Naive B cell (primary cell): ENCODE data around the gene CAD. TPM values are rescaled to one million over a fixed set of nuclear protein-coding genes. Genes with fewer than 3 reads are reported as not detected.
A peak's percentile ranks its signal among the peaks of the same experiment; 100 is the strongest.

Experiments
- ATAC-seq, 2 donors: fragments of 150-1000 bp; cut with Tn5 transposase; 2 replicates each; pipeline ENCODE4 v1.10.0; 2021; ENCODE audit warnings: low read depth in 2 of 2, mild to moderate bottlenecking in 2 of 2, moderate library complexity in 2 of 2
- DNase-seq: peaks from one replicate; pipeline ENCODE4 v3.0.0; 2022
- H3K27ac Mint-ChIP-seq, 6 donors: one replicate each; pipeline ENCODE4 v1.8.0; 2020 to 2022; ENCODE audit warnings: mild to moderate bottlenecking in 6 of 6, mixed read lengths in 6 of 6, moderate library complexity in 5 of 6, inconsistent platforms in 2 of 6
- H3K27me3 Mint-ChIP-seq, 3 donors: one replicate each; pipeline ENCODE4 v1.8.0; 2021 to 2022; ENCODE audit warnings: mixed read lengths in 3 of 3, mild to moderate bottlenecking in 1 of 3
- H3K36me3 Mint-ChIP-seq, 2 donors: one replicate each; pipeline ENCODE4 v1.8.0; 2020 to 2022; ENCODE audit warnings: mixed read lengths in 2 of 2, inconsistent platforms in 1 of 2, mild to moderate bottlenecking in 1 of 2
- H3K4me1 Mint-ChIP-seq, 3 donors: one replicate each; pipeline ENCODE4 v1.8.0; 2020 to 2022; ENCODE audit warnings: mixed read lengths in 3 of 3, inconsistent platforms in 1 of 3, mild to moderate bottlenecking in 1 of 3, moderate library complexity in 1 of 3
- H3K4me3 Mint-ChIP-seq, 8 donors: one replicate each; pipeline ENCODE4 v1.8.0; 2020 to 2022; ENCODE audit warnings: mild to moderate bottlenecking in 8 of 8, mixed read lengths in 8 of 8, moderate library complexity in 8 of 8, inconsistent platforms in 2 of 8
- H3K9me3 Mint-ChIP-seq, 7 donors: one replicate each; pipeline ENCODE4 v1.8.0; 2020 to 2022; ENCODE audit warnings: mixed read lengths in 7 of 7, mild to moderate bottlenecking in 5 of 7, inconsistent platforms in 2 of 7, moderate library complexity in 1 of 7
- polyA plus RNA-seq, 6 donors: library from polyadenylated mRNA; unstranded; fragments of 300-500 nt; fragmentation: Illumina TruSeq; gene quantifications; one replicate each; pipeline ENCODE4 v1.2.3, GENCODE V29; 2021; ENCODE audit warnings: low read depth in 6 of 6

Gene CAD
- polyA plus RNA-seq, 6 donors from 2014 or later: 5.4 to 20.7 (median 14.0) TPM

- ATAC-seq (no peak), DNase-seq (no peak)
- peaks cover 27 to 37% (median 31%) of the 10 kb centered on the region in 3 donors for H3K4me1 Mint-ChIP-seq
- H3K36me3 Mint-ChIP-seq: peaks cover 10 to 25% of the 10 kb centered on the region in 2 donors
- no peaks in the 10 kb centered on the region for H3K27me3 Mint-ChIP-seq
- peak overlapping the region in 2 of 8 donors; percentile 37 to 54 for H3K4me3 Mint-ChIP-seq
- H3K27ac Mint-ChIP-seq: no peak overlapping the region
- no peaks in the 10 kb centered on the region for H3K9me3 Mint-ChIP-seq
These were observed 4.0 kb downstream of the CAD start for GRCh38 chr2:27221166-27221565.

DNA sequence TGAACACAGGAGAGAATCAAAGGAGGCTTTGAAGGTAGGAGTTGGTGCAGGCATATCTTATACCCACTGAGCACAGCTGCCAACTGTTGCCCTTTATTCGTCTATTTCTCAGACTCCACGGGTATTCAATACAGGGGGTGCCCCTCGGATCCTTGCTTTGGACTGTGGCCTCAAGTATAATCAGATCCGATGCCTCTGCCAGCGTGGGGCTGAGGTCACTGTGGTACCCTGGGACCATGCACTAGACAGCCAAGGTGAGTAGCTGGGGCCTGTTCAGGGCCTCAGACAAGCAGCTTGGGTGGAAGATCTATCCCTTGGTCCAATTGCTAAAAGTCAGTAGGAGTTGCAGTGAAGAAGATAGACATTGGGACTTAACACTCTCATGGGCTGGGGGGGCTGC lies 5.2 kb downstream of the CAD start:
- Mint-ChIP-seq H3K27me3 (no peaks in the 10 kb centered on the region), H3K9me3 (no peaks in the 10 kb centered on the region), H3K4me1 (peaks cover 16 to 27% (median 20%) of the 10 kb centered on the region in 3 donors), H3K27ac (no peak overlapping the region), H3K36me3 (peaks cover 15 to 32% of the 10 kb centered on the region in 2 donors), H3K4me3 (no peak overlapping the region)
- no peak for ATAC-seq
- DNase-seq: no peak

- Mint-ChIP-seq H3K9me3 (no peaks in the 10 kb centered on the region), H3K4me3 (no peak overlapping the region), H3K36me3 (peaks cover 22 to 32% of the 10 kb centered on the region in 2 donors), H3K27me3 (no peaks in the 10 kb centered on the region), H3K27ac (no peak overlapping the region), H3K4me1 (peaks cover 6 to 17% (median 10%) of the 10 kb centered on the region in 3 donors)
- DNase-seq (no peak), ATAC-seq (no peak)
These were observed 6.2 kb downstream of the CAD start for GRCh38 chr2:27223416-27223815.

- DNase-seq (no peak), ATAC-seq (no peak)
- no peaks in the 10 kb centered on the region for H3K9me3 Mint-ChIP-seq
- H3K4me3 Mint-ChIP-seq: no peak overlapping the region
- H3K4me1 Mint-ChIP-seq: peaks cover 0 to 13% (median 6%) of the 10 kb centered on the region in 3 donors
- no peaks in the 10 kb centered on the region for H3K27me3 Mint-ChIP-seq
- peaks cover 22 to 32% of the 10 kb centered on the region in 2 donors for H3K36me3 Mint-ChIP-seq
- H3K27ac Mint-ChIP-seq: peak overlapping the region in 1 of 6 donors; percentile 54
These were observed 8.4 kb downstream of the CAD start for GRCh38 chr2:27225526-27225925.

DNA sequence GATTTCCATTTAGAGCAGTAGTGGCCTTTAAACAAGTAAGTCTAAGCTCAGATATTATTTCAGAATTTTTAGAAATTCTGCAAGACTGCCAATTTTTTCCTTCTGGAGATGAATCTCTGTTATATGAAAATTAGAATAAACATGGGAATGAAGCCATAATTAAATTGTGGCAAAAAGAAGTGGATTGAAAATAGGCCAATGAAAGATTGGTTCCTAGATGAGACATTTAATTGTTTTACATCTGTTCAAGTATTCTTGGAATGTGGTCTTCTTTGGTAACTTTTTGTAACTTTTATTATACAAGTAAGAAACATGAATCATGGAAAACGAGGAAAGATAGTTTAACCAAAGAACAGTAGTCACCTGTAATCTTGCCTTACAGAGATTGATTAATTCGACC lies 10.3 kb downstream of the CAD start:
- ATAC-seq: no peak
- DNase-seq: no peak
- H3K27ac Mint-ChIP-seq: no peak overlapping the region
- no peaks in the 10 kb centered on the region for H3K27me3 Mint-ChIP-seq
- no peaks in the 10 kb centered on the region for H3K9me3 Mint-ChIP-seq
- H3K4me1 Mint-ChIP-seq: peaks cover 4 to 6% (median 5%) of the 10 kb centered on the region in 3 donors
- H3K36me3 Mint-ChIP-seq: peaks cover 18 to 34% of the 10 kb centered on the region in 2 donors
- H3K4me3 Mint-ChIP-seq: no peak overlapping the region

DNA sequence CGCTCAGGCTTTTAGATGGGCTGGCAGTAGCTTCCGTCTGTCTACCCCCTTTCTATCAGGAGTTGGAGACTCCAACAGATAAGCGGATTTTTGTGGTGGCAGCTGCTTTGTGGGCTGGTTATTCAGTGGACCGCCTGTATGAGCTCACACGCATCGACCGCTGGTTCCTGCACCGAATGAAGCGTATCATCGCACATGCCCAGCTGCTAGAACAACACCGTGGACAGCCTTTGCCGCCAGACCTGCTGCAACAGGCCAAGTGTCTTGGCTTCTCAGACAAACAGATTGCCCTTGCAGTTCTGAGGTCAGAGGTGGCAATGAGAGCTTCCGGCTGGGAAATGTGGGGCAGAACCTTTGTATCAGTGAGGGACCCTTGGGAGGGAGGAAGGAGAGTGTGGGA lies 14.8 kb downstream of the CAD start:
- Mint-ChIP-seq H3K9me3 (no peaks in the 10 kb centered on the region), H3K4me3 (no peak overlapping the region), H3K27ac (no peak overlapping the region), H3K27me3 (no peaks in the 10 kb centered on the region), H3K36me3 (peaks cover 33 to 36% of the 10 kb centered on the region in 2 donors), H3K4me1 (peaks cover 0 to 6% (median 4%) of the 10 kb centered on the region in 3 donors)
- ATAC-seq: no peak
- no peak for DNase-seq

DNA sequence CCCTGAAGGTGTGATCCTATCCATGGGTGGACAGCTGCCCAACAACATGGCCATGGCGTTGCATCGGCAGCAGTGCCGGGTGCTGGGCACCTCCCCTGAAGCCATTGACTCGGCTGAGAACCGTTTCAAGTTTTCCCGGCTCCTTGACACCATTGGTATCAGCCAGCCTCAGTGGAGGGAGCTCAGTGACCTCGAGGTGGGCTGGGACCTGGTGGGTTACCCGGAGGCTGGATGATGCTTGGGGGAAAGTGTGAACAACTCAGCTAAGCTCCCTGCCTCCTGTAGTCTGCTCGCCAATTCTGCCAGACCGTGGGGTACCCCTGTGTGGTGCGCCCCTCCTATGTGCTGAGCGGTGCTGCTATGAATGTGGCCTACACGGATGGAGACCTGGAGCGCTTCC lies 16.2 kb downstream of the CAD start:
- ATAC-seq: no peak
- Mint-ChIP-seq H3K36me3 (peaks cover 28 to 47% of the 10 kb centered on the region in 2 donors), H3K9me3 (no peaks in the 10 kb centered on the region), H3K4me1 (peaks cover 1 to 6% (median 4%) of the 10 kb centered on the region in 3 donors), H3K4me3 (no peak overlapping the region), H3K27ac (no peak overlapping the region), H3K27me3 (no peaks in the 10 kb centered on the region)
- no peak for DNase-seq

GRCh38 chr2:27236136-27236535 lies 19.0 kb downstream of the CAD start:
- ATAC-seq: no peak
- Mint-ChIP-seq H3K36me3 (peaks cover 28 to 63% of the 10 kb centered on the region in 2 donors), H3K9me3 (no peaks in the 10 kb centered on the region), H3K27ac (peak overlapping the region in 2 of 6 donors; percentile 9 to 68), H3K4me1 (peaks cover 1 to 6% (median 4%) of the 10 kb centered on the region in 3 donors), H3K4me3 (no peak overlapping the region), H3K27me3 (no peaks in the 10 kb centered on the region)
- no peak for DNase-seq

- Mint-ChIP-seq H3K4me1 (peaks cover 1 to 4% (median 3%) of the 10 kb centered on the region in 3 donors), H3K4me3 (no peak overlapping the region), H3K27ac (peak overlapping the region in 1 of 6 donors; percentile 68), H3K9me3 (no peaks in the 10 kb centered on the region), H3K27me3 (no peaks in the 10 kb centered on the region), H3K36me3 (peaks cover 28 to 58% of the 10 kb centered on the region in 2 donors)
- no peak for DNase-seq
- no peak for ATAC-seq
These were observed 19.5 kb downstream of the CAD start for GRCh38 chr2:27236626-27237025.

- DNase-seq: no peak
- no peaks in the 10 kb centered on the region for H3K27me3 Mint-ChIP-seq
- H3K4me1 Mint-ChIP-seq: peaks cover 1 to 5% (median 3%) of the 10 kb centered on the region in 3 donors
- no peaks in the 10 kb centered on the region for H3K9me3 Mint-ChIP-seq
- no peak for ATAC-seq
- H3K36me3 Mint-ChIP-seq: peaks cover 27 to 57% of the 10 kb centered on the region in 2 donors
- no peak overlapping the region for H3K27ac Mint-ChIP-seq
- no peak overlapping the region for H3K4me3 Mint-ChIP-seq
These were observed 20.3 kb downstream of the CAD start for GRCh38 chr2:27237341-27237945.

DNA sequence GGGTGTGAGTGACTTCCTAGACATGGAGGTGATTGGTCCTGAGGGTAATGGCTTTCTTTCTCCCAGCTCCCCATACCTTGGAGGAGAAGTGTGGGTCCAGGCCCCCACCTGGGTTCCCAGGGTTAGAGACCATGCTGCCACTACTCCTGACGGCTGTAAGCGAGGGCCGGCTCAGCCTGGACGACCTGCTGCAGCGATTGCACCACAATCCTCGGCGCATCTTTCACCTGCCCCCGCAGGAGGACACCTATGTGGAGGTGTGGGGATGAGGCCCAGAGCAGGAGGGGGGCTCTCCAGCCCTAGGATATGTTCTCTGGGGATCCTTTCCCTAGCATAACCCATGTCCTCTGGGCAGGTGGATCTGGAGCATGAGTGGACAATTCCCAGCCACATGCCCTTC lies 21.8 kb downstream of the CAD start:
- Mint-ChIP-seq H3K27me3 (no peaks in the 10 kb centered on the region), H3K4me3 (no peak overlapping the region), H3K9me3 (no peaks in the 10 kb centered on the region), H3K36me3 (peaks cover 13 to 42% of the 10 kb centered on the region in 2 donors), H3K27ac (no peak overlapping the region), H3K4me1 (peaks cover 0 to 5% (median 1%) of the 10 kb centered on the region in 3 donors)
- no peak for ATAC-seq
- no peak for DNase-seq

DNA sequence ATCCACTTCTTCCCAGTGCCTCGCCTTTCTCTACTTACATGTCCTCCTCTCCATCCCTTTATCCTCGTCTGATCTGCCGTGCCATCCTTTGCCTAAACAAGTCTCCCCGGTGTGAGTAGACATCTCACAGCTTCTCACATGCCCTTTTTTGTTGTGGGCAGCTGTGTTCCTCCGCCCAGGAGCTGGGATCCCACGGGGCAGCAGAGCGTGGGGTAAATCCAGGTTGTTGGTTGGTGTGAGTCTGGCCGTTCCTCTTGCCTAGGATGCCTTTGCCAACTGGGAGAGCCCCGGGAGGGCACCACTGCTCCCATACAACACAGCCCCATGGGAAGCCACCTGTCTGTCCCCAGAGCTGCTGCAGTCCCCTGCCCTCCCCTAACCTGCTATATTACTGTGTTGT lies 23.2 kb downstream of the CAD start:
- Mint-ChIP-seq H3K9me3 (no peaks in the 10 kb centered on the region), H3K4me3 (no peak overlapping the region), H3K27ac (peak overlapping the region in 1 of 6 donors; percentile 85), H3K4me1 (peaks cover 0 to 5% (median 1%) of the 10 kb centered on the region in 3 donors), H3K36me3 (peaks cover 3 to 30% of the 10 kb centered on the region in 2 donors), H3K27me3 (no peaks in the 10 kb centered on the region)
- DNase-seq (no peak), ATAC-seq (no peak)

DNA sequence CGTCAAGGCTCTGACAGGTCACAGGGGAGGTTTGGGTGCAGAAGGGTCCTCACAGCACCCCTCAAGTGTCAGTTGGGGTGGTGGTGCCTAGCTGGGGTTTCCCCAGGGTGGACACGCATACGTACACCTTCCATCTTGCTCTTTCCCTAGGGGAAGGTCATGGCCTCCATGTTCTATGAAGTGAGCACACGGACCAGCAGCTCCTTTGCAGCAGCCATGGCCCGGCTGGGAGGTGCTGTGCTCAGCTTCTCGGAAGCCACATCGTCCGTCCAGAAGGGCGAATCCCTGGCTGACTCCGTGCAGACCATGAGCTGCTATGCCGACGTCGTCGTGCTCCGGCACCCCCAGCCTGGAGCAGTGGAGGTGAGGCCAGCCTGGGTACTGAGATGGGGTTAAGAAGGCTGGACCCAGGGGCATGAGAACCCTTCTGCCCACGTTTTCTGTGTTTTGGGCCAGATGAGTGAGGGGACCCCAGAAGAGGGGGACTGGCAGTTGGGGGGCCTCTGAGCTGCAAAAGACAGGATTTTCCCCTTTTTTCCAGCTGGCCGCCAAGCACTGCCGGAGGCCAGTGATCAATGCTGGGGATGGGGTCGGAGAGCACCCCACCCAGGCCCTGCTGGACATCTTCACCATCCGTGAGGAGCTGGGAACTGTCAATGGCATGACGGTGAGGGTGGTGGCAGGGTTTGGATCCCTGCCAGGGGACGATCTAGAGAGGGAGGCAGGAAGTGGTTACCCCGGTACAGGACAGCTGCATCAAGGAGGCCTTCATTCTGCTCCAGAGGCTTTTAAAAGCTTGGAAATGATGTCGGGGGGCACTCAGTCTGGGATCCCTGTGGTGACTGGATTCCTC lies 24.8 kb downstream of the CAD start:
- no peak for DNase-seq
- Mint-ChIP-seq H3K9me3 (no peaks in the 10 kb centered on the region), H3K36me3 (peaks cover 3 to 29% of the 10 kb centered on the region in 2 donors), H3K4me1 (peaks cover 0 to 5% (median 1%) of the 10 kb centered on the region in 3 donors), H3K27me3 (no peaks in the 10 kb centered on the region), H3K4me3 (no peak overlapping the region), H3K27ac (peak overlapping the region in 3 of 6 donors; percentile 18 to 81 (median 64))
- ATAC-seq: no peak

DNA sequence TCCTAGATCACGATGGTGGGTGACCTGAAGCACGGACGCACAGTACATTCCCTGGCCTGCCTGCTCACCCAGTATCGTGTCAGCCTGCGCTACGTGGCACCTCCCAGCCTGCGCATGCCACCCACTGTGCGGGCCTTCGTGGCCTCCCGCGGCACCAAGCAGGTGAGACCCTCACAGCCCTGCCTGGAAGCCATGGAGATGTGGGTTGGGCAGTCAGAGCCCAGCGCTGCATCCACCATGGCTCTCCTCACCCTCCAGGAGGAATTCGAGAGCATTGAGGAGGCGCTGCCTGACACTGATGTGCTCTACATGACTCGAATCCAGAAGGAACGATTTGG lies 25.4 kb downstream of the CAD start:
- peaks cover 0 to 5% (median under 1%) of the 10 kb centered on the region in 3 donors for H3K4me1 Mint-ChIP-seq
- ATAC-seq: no peak
- H3K27ac Mint-ChIP-seq: no peak overlapping the region
- no peaks in the 10 kb centered on the region for H3K9me3 Mint-ChIP-seq
- no peak overlapping the region for H3K4me3 Mint-ChIP-seq
- peaks cover 0 to 23% of the 10 kb centered on the region in 2 donors for H3K36me3 Mint-ChIP-seq
- no peaks in the 10 kb centered on the region for H3K27me3 Mint-ChIP-seq
- DNase-seq: no peak
